IMR-90 (cell line): ENCODE results near the gene ZNF599.

ENCODE experiments used
- BHLHE40 ChIP-seq: fragments of 150-350 bp; IDR thresholded peaks from 2 replicates; pipeline ENCODE4 v1.6.1; 2016; ENCODE audit warnings: mild to moderate bottlenecking, low read depth, low read length
- CEBPB ChIP-seq: IDR thresholded peaks from 2 replicates; pipeline ENCODE4 v1.6.1; 2012; ENCODE audit warnings: low read depth, low read length, improper control_type of control experiment
- FOS ChIP-seq: fragments of 150-350 bp; IDR thresholded peaks from 2 replicates; pipeline ENCODE4 v1.6.1; 2016; ENCODE audit warnings: low read depth, low read length
- MAZ ChIP-seq: IDR thresholded peaks from 2 replicates; pipeline ENCODE4 v1.6.1; 2012; ENCODE audit warnings: low read depth, mild to moderate bottlenecking, low read length, improper control_type of control experiment, moderate library complexity, borderline replicate concordance
- MXI1 ChIP-seq: IDR thresholded peaks from 2 replicates; pipeline ENCODE4 v1.6.1; 2012; ENCODE audit warnings: low read depth, mild to moderate bottlenecking, low read length, moderate library complexity, borderline replicate concordance
- POLR2A ChIP-seq: IDR thresholded peaks from 2 replicates; pipeline ENCODE4 v1.6.1; 2012; ENCODE audit warnings: mild to moderate bottlenecking, low read depth, low read length
- RAD21 ChIP-seq: IDR thresholded peaks from 2 replicates; pipeline ENCODE4 v1.6.1; 2012; ENCODE audit warnings: low read length, improper control_type of control experiment
- USF2 ChIP-seq: fragments of 150-350 bp; IDR thresholded peaks from 2 replicates; pipeline ENCODE4 v1.6.1; 2017; ENCODE audit warnings: mild to moderate bottlenecking, antibody characterized with exemption, low read length, low read depth
- TF ChIP-seq, protein P1 (sequence below): conservative IDR thresholded peaks from 2 replicates; pipeline ENCODE4 v1.5.1; 2012; ENCODE audit warnings: mild to moderate bottlenecking, low read depth, low read length, improper control_type of control experiment
- TF ChIP-seq, protein P2 (sequence below): fragments of 150-350 bp; IDR thresholded peaks from 2 replicates; pipeline ENCODE4 v1.6.1; 2016; ENCODE audit warnings: low read depth, mild to moderate bottlenecking, low read length, moderate library complexity, borderline replicate concordance

DNA sequence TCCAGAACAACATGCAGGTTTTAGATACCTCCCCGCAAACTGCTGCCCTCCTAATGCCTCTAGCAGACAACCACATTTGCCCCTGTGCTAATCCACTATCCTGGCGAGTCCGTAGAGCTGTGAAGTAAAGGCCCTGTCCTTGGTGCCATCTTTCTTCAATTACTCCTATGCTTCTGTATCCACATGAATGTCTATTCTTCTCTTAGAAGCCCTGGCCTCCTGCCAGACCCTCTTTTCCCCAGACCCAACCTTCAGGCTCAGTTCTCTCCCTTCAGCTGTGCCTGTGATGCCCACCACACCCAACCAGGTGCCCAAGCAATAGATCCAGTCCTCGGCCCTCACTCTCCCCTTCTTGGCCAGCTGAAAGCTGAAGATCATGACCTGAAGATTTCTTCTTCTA lies 31.1 kb upstream of the ZNF599 start:
- TF ChIP-seq USF2 (no peak), FOS (no peak), MAZ (no peak), POLR2A (no peak), RAD21 (no peak), BHLHE40 (no peak), CEBPB (no peak), MXI1 (no peak)
- TF ChIP-seq, protein P1, sequence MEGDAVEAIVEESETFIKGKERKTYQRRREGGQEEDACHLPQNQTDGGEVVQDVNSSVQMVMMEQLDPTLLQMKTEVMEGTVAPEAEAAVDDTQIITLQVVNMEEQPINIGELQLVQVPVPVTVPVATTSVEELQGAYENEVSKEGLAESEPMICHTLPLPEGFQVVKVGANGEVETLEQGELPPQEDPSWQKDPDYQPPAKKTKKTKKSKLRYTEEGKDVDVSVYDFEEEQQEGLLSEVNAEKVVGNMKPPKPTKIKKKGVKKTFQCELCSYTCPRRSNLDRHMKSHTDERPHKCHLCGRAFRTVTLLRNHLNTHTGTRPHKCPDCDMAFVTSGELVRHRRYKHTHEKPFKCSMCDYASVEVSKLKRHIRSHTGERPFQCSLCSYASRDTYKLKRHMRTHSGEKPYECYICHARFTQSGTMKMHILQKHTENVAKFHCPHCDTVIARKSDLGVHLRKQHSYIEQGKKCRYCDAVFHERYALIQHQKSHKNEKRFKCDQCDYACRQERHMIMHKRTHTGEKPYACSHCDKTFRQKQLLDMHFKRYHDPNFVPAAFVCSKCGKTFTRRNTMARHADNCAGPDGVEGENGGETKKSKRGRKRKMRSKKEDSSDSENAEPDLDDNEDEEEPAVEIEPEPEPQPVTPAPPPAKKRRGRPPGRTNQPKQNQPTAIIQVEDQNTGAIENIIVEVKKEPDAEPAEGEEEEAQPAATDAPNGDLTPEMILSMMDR, result no peak
- TF ChIP-seq, protein P2, sequence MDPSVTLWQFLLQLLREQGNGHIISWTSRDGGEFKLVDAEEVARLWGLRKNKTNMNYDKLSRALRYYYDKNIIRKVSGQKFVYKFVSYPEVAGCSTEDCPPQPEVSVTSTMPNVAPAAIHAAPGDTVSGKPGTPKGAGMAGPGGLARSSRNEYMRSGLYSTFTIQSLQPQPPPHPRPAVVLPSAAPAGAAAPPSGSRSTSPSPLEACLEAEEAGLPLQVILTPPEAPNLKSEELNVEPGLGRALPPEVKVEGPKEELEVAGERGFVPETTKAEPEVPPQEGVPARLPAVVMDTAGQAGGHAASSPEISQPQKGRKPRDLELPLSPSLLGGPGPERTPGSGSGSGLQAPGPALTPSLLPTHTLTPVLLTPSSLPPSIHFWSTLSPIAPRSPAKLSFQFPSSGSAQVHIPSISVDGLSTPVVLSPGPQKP, result no peak
